Measurements from ENCODE around the gene NDST1. TPM values are rescaled to one million over a fixed set of nuclear protein-coding genes. Genes with fewer than 3 reads are reported as not detected.
A peak's percentile ranks its signal among the peaks of the same experiment; 100 is the strongest.

The NDST1 gene
- total and polyA plus RNA-seq, 10 donors: 6.1 to 360 (median 223) TPM

- Histone ChIP-seq H3K4me1 (peaks cover 19 to 100% (median 82%) of the 10 kb centered on the region in 6 donors), H3K36me3 (peaks cover 0 to 68% (median 9%) of the 10 kb centered on the region in 6 donors), H3K27ac (peak overlapping the region in 5 of 8 donors; percentile 69 to 78 (median 74)), H3K9me3 (no peaks in the 10 kb centered on the region), H3K4me3 (no peak overlapping the region), H3K27me3 (replicated peaks in 1 of 7) (no peaks in the 10 kb centered on the region)
- 85 to 94% (median 91%) methylated on average over 4 of the region's 4 CpGs for WGBS, 5 donors
- no peak for TF ChIP-seq POLR2AphosphoS5 (IDR thresholded peaks at IDR 0.05)
- TF ChIP-seq CTCF (IDR thresholded peaks at IDR 0.05 in 8 of 11, conservative IDR thresholded peaks at IDR 0.05 in 3 of 11): no peak
- TF ChIP-seq POLR2A (IDR thresholded peaks at IDR 0.05): no peak
- DNase-seq: no peak
- intact Hi-C loops (cut with DNase I; ENCODE audit: low total_unique reads): loop anchor here (10.0 kb wide), 1 partner anchor 55 kb away; no protein-coding TSS in a partner anchor
These were observed 12.0 kb downstream of the NDST1 start for GRCh38 chr5:150519978-150520377.

GRCh38 chr5:150520747-150521521, 13.0 kb downstream of the NDST1 start:
- Histone ChIP-seq H3K27me3 (replicated peaks in 1 of 7) (no peaks in the 10 kb centered on the region), H3K4me3 (peak overlapping the region in 3 of 8 donors; percentile 10 to 43 (median 10)), H3K4me1 (peaks cover 20 to 100% (median 82%) of the 10 kb centered on the region in 6 donors), H3K27ac (peak overlapping the region; percentile 10 to 78 (median 69)), H3K36me3 (peaks cover 0 to 77% (median 9%) of the 10 kb centered on the region in 6 donors), H3K9me3 (no peaks in the 10 kb centered on the region)
- intact Hi-C loops (cut with DNase I; ENCODE audit: low total_unique reads): no loop called here
- TF ChIP-seq POLR2AphosphoS5 (IDR thresholded peaks at IDR 0.05): peak; percentile 72 to 83 (median 81)
- no peak for TF ChIP-seq POLR2A (IDR thresholded peaks at IDR 0.05)
- DNase-seq: peak; percentile 84
- WGBS, 5 donors: 68 to 83% (median 75%) methylated on average over 31 to 38 of the region's 38 CpGs

GRCh38 chr5:150521522-150521817, 13.5 kb downstream of the NDST1 start:
- no peak for TF ChIP-seq POLR2A (IDR thresholded peaks at IDR 0.05)
- TF ChIP-seq CTCF (IDR thresholded peaks at IDR 0.05 in 8 of 11, conservative IDR thresholded peaks at IDR 0.05 in 3 of 11): no peak
- TF ChIP-seq POLR2AphosphoS5 (IDR thresholded peaks at IDR 0.05): no peak
- no peaks in the 10 kb centered on the region for H3K9me3 ChIP-seq
- H3K4me3 ChIP-seq: peak overlapping the region in 3 of 8 donors; percentile 10 to 43 (median 10)
- no peaks in the 10 kb centered on the region for H3K27me3 ChIP-seq (replicated peaks in 1 of 7)
- no peak for DNase-seq
- peaks cover 0 to 83% (median 9%) of the 10 kb centered on the region in 6 donors for H3K36me3 ChIP-seq
- 76 to 83% (median 82%) methylated on average over 6 to 14 of the region's 14 CpGs for WGBS, 5 donors
- intact Hi-C loops (cut with DNase I; ENCODE audit: low total_unique reads): no loop called here
- peak overlapping the region in 6 of 8 donors; percentile 54 to 78 (median 70) for H3K27ac ChIP-seq
- peaks cover 18 to 100% (median 79%) of the 10 kb centered on the region in 6 donors for H3K4me1 ChIP-seq

GRCh38 chr5:150521939-150522503, 14.1 kb downstream of the NDST1 start:
- peaks cover 0 to 88% (median 10%) of the 10 kb centered on the region in 6 donors for H3K36me3 ChIP-seq
- 84 to 87% (median 85%) methylated on average over 11 of the region's 11 CpGs for WGBS, 5 donors
- no peak for TF ChIP-seq POLR2A (IDR thresholded peaks at IDR 0.05)
- TF ChIP-seq POLR2AphosphoS5 (IDR thresholded peaks at IDR 0.05): no peak
- no peak for TF ChIP-seq CTCF (IDR thresholded peaks at IDR 0.05 in 8 of 11, conservative IDR thresholded peaks at IDR 0.05 in 3 of 11)
- intact Hi-C loops (cut with DNase I; ENCODE audit: low total_unique reads): no loop called here
- H3K4me1 ChIP-seq: peaks cover 18 to 100% (median 79%) of the 10 kb centered on the region in 6 donors
- H3K4me3 ChIP-seq: peak overlapping the region in 3 of 8 donors; percentile 10 to 43 (median 10)
- H3K27me3 ChIP-seq (replicated peaks in 1 of 7): no peaks in the 10 kb centered on the region
- no peaks in the 10 kb centered on the region for H3K9me3 ChIP-seq
- H3K27ac ChIP-seq: peak overlapping the region in 7 of 8 donors; percentile 6 to 78 (median 69)
- no peak for DNase-seq

Data from spleen (tissue), 11 donors.